Measurements from ENCODE around the gene POLR2E. TPM values are rescaled to one million over a fixed set of nuclear protein-coding genes. Genes with fewer than 3 reads are reported as not detected.
A peak's percentile ranks its signal among the peaks of the same experiment; 100 is the strongest.

POLR2E gene
- total and polyA plus RNA-seq, 9 donors = 69.6 to 149 (median 133) TPM

DNA sequence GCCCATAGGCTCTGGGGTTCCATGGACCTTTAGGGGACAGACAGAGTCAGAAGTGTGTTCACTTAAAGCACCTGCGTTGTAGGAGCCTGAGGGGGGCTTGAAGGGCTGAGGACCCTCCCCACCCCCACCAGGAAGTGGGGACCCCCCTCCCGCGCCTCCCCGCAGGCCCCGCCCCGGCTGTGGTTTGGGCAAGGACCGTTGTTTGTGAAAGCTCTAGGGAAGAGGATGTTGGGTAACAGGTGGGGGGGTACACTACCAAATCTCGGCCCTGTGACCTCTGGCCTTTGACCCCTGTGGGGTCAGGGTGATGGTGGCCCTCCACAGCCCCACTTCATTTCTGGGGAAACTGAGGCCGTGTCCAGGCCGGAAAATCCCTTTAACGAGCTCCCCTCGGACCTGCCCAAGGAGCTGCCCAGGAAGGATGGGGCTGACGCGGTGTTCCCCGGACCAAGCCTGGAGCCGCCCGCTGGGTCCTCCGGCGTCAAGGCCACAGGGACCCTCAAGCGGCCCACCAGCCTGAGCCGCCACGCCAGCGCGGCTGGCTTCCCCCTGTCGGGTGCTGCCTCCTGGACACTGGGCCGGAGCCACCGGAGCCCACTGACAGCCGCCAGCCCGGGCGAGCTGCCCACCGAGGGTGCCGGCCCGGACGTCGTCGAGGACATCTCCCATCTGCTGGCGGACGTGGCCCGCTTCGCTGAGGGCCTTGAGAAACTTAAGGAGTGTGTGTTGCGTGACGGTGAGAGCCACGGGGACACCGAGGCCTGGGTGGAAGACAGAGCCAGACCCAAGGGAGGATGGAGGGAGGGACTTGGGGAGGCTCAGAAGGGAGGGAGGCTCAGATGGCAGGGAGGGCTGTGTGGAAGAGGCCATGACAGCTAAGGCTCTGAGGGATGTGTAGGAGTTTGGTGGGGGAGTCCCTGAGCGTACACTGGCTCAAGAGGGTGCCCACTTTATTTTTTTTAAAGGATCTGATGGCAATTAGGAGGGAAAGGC lies 26.9 kb downstream of the POLR2E start:
- no peaks in the 10 kb centered on the region for H3K36me3 ChIP-seq (ENCODE audit: control insufficient read depth, insufficient read depth, low read length)
- H3K9me3 ChIP-seq (replicated peaks; ENCODE audit: control insufficient read depth, low read depth, low read length) = no peaks in the 10 kb centered on the region
- peaks cover 96% of the 10 kb centered on the region for H3K27me3 ChIP-seq (ENCODE audit: control insufficient read depth, insufficient read depth, low read length)
- peaks cover 43% of the 10 kb centered on the region for H3K4me1 ChIP-seq (ENCODE audit: control insufficient read depth, insufficient read depth, low read length)
- no peak overlapping the region for H3K27ac ChIP-seq (ENCODE audit: low read length)
- 80% methylated on average over 36 of the region's 45 CpGs for WGBS (ENCODE audit: insufficient coverage)
- DNase-seq = no peak
- H3K4me3 ChIP-seq (ENCODE audit: low read length) = peak overlapping the region; percentile 35

DNA sequence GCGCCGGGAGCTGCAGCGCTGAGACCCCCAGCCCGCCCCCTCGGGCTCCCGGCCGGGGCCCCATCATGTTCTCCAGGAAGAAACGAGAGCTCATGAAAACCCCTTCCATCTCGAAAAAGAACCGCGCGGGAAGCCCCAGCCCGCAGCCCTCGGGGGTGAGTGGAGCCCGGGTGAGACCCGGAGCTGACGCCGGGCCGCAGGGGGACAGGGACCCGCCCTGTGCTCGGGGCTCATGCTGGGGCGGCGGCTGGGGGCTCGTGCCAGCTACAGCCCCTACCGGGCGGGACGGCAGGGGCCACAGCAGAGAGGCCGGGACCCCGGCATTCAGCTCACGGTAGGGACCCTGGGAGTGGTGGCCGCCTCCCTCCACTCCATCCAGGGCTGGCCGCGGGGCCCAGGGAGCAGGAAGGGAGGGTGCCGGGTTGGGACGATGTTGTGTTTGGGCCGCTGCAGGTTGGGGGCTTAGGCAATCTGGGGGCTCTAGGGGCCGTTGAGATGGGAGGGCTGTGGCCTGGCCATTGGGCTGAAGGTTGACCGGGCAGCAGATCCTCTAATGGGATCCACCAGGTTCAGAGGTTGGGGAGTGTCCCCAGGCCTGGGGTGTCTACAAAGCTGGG lies 27.7 kb downstream of the POLR2E start:
- Histone ChIP-seq H3K4me1 (ENCODE audit: control insufficient read depth, insufficient read depth, low read length) (peaks cover 43% of the 10 kb centered on the region), H3K36me3 (ENCODE audit: control insufficient read depth, insufficient read depth, low read length) (no peaks in the 10 kb centered on the region), H3K9me3 (replicated peaks; ENCODE audit: control insufficient read depth, low read depth, low read length) (no peaks in the 10 kb centered on the region), H3K27ac (ENCODE audit: low read length) (no peak overlapping the region), H3K27me3 (ENCODE audit: control insufficient read depth, insufficient read depth, low read length) (peaks cover 87% of the 10 kb centered on the region), H3K4me3 (ENCODE audit: low read length) (peak overlapping the region; percentile 35)
- WGBS (ENCODE audit: insufficient coverage) = 3% methylated on average over 29 of the region's 38 CpGs
- DNase-seq = no peak

DNA sequence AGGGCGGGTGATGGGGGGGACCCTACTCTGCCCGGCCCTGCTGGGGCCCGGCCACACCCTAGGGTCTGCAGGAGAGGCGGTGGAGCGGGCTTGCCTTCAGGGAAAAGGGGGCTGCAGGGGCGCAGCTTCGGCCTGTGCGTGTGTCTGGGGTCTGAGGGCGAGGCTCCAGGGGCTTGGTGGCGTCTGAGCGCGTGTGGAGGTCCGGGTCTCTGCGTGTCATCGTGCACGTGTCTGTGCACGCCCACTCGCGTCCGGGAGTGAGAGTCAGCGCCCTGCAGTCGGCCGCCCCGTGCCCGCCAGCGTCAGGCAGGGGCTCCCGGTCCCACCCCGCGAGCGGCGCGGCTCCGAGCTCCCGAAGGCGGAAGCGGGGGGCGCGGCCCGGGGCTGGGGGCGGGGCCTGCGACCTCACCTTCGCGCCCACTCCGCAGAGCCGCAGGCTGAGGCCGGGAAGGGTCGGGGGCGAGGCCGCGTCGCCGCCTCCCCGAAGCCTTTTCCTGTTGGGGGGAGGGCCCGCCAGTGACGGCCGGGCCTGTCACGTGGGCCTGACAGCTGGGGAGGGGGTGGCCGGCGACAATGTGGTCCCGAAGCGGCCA lies 28.3 kb downstream of the POLR2E start, which contains the start of gene ARHGAP45:
TSS of gene ARHGAP45 (plus strand) at position 420 of the 593 bp plus-strand sequence. CDS start 239 bp downstream, outside the sequence.
- Histone ChIP-seq H3K9me3 (replicated peaks; ENCODE audit: control insufficient read depth, low read depth, low read length) (no peaks in the 10 kb centered on the region), H3K27ac (ENCODE audit: low read length) (no peak within 1 kb of the TSS), H3K36me3 (ENCODE audit: control insufficient read depth, insufficient read depth, low read length) (no peaks in the 10 kb centered on the region), H3K27me3 (ENCODE audit: control insufficient read depth, insufficient read depth, low read length) (peaks cover 81% of the 10 kb centered on the region), H3K4me3 (ENCODE audit: low read length) (peak within 1 kb of the TSS; percentile 35), H3K4me1 (ENCODE audit: control insufficient read depth, insufficient read depth, low read length) (peaks cover 42% of the 10 kb centered on the region)
- DNase-seq = peak; percentile 39
- WGBS (ENCODE audit: insufficient coverage) = 3% methylated on average over 59 of the region's 61 CpGs

DNA sequence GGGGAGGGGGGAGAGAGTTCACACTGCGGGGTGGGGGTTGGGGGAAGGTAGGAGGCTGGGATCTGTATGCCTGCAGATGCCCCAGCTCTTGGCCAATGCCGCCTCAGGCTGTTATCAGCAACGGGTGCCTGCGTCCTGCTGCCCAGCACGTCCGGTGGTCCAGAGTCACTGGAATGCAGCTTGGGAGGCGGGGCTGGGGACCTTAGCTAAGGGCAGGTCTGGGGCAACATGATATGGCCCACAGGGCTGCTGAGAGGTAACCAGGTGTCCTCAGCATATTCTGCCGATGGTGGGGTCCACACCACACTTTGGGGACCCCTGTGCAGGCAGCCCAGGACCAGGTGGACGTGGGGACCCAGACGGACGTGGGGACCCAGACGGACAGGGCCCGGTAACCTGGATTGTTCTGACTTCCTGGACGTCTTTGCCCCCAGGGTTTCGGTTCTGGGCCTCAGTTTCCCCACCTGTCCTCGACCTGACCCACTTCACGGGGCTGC lies 28.9 kb downstream of the POLR2E start:
- peaks cover 38% of the 10 kb centered on the region for H3K4me1 ChIP-seq (ENCODE audit: control insufficient read depth, insufficient read depth, low read length)
- 40% methylated on average over 12 of the region's 17 CpGs for WGBS (ENCODE audit: insufficient coverage)
- no peaks in the 10 kb centered on the region for H3K9me3 ChIP-seq (replicated peaks; ENCODE audit: control insufficient read depth, low read depth, low read length)
- peaks cover 77% of the 10 kb centered on the region for H3K27me3 ChIP-seq (ENCODE audit: control insufficient read depth, insufficient read depth, low read length)
- H3K4me3 ChIP-seq (ENCODE audit: low read length) = no peak overlapping the region
- no peaks in the 10 kb centered on the region for H3K36me3 ChIP-seq (ENCODE audit: control insufficient read depth, insufficient read depth, low read length)
- H3K27ac ChIP-seq (ENCODE audit: low read length) = no peak overlapping the region
- no peak for DNase-seq

DNA sequence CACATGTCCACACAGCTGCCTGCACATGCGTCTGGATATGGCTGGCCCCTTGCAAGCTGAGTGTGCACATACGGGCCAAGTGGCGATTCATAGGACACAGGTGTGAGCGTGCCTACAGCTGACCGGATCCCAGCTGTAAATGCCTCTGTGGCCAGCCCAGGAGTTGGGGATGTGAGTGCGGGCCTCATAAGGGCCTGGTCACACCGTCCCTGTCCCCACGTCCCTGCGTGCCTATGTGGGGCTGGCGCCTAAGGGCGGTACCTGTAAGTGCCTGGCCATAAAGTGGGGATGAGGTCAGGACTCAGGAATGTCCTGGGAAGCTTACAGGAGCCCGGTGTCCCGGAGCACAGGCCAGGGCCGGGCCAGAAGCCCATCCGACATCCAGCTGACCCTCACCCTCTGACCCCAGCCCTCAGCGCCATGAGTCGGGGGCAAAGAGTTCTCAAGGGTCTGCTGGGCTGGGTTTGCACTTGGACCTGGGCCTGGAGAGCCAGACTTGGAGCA lies 29.5 kb downstream of the POLR2E start:
- 37% methylated on average over 13 of the region's 17 CpGs for WGBS (ENCODE audit: insufficient coverage)
- Histone ChIP-seq H3K27ac (ENCODE audit: low read length) (no peak overlapping the region), H3K4me1 (ENCODE audit: control insufficient read depth, insufficient read depth, low read length) (peaks cover 34% of the 10 kb centered on the region), H3K9me3 (replicated peaks; ENCODE audit: control insufficient read depth, low read depth, low read length) (no peaks in the 10 kb centered on the region), H3K36me3 (ENCODE audit: control insufficient read depth, insufficient read depth, low read length) (no peaks in the 10 kb centered on the region), H3K4me3 (ENCODE audit: low read length) (no peak overlapping the region), H3K27me3 (ENCODE audit: control insufficient read depth, insufficient read depth, low read length) (peaks cover 72% of the 10 kb centered on the region)
- DNase-seq = peak; percentile 49

DNA sequence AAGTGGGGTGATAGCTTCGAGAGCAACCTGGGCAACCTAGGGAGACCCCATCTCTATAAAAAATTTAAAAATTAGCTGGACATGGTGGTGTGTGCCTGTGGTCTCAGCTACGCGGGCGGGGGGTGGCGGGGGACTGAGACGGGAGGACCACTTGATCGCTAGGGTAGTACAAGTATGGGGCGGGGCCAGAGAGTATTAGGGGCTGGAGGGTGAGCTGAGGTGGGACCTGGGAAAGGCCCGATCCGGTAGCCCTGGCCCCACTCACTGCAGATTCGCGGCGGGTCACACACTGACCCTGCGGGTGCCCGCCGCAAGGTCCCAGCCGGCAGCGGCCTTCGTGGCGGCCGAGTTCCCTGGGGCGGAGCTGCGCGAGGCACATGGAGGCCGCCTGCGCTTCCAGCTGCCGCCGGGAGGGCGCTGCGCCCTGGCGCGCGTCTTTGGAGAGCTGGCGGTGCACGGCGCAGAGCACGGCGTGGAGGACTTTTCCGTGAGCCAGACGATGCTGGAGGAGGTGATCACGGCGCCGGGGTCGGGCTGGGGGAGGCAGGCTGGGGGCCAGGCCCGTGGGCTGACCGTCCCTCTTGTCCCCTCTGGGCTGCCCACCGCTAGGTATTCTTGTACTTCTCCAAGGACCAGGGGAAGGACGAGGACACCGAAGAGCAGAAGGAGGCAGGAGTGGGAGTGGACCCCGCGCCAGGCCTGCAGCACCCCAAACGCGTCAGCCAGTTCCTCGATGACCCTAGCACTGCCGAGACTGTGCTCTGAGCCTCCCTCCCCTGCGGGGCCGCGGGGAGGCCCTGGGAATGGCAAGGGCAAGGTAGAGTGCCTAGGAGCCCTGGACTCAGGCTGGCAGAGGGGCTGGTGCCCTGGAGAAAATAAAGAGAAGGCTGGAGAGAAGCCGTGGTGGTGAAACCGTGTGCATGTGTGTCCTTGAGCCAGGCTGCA lies 30.2 kb downstream of the POLR2E start:
- Histone ChIP-seq H3K4me3 (ENCODE audit: low read length) (no peak overlapping the region), H3K4me1 (ENCODE audit: control insufficient read depth, insufficient read depth, low read length) (peaks cover 33% of the 10 kb centered on the region), H3K27me3 (ENCODE audit: control insufficient read depth, insufficient read depth, low read length) (peaks cover 65% of the 10 kb centered on the region), H3K36me3 (ENCODE audit: control insufficient read depth, insufficient read depth, low read length) (no peaks in the 10 kb centered on the region), H3K27ac (ENCODE audit: low read length) (no peak overlapping the region), H3K9me3 (replicated peaks; ENCODE audit: control insufficient read depth, low read depth, low read length) (peaks cover under 1% of the 10 kb centered on the region)
- peak; percentile 72 for DNase-seq
- 9% methylated on average over 54 of the region's 60 CpGs for WGBS (ENCODE audit: insufficient coverage)

DNA sequence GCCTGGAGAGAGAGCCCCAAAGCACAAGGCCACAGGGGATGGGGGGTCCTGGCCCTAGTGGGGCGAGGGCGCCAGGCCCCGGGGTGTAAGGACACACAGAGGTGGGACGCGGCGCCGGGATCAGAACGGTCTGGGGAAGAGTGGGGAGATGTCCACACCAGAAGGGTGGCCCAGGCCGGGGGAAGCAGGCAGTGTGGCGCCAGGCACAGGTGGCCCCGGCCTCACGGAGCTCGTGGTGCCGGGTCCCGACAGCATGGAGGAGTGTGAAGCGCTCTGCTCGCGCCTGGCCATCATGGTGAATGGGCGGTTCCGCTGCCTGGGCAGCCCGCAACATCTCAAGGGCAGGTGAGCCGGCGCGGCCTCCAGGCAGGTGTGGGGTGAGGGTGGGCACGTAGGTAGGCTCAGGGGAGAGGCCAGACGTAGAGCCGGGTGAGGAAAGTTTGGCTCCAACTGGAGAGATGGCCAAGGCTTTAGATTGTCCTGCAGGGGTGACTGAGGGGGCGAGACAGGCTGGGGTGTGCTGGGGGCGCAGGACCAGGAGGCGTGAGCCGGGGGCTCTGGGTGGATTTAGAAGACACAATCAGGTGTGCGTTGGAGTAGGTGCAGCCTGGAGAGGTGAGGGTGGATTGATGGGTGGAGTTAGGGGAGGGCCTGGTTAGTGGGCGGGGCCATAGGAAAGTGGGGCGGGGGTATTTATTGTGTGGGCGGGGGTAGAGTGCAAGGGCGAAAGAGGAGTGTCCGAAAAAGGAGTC lies 31.1 kb downstream of the POLR2E start:
- no peak overlapping the region for H3K4me3 ChIP-seq (ENCODE audit: low read length)
- H3K27me3 ChIP-seq (ENCODE audit: control insufficient read depth, insufficient read depth, low read length) = peaks cover 56% of the 10 kb centered on the region
- H3K27ac ChIP-seq (ENCODE audit: low read length) = no peak overlapping the region
- H3K4me1 ChIP-seq (ENCODE audit: control insufficient read depth, insufficient read depth, low read length) = peaks cover 29% of the 10 kb centered on the region
- WGBS (ENCODE audit: insufficient coverage) = 84% methylated on average over 33 of the region's 37 CpGs
- H3K36me3 ChIP-seq (ENCODE audit: control insufficient read depth, insufficient read depth, low read length) = no peaks in the 10 kb centered on the region
- peaks cover 3% of the 10 kb centered on the region for H3K9me3 ChIP-seq (replicated peaks; ENCODE audit: control insufficient read depth, low read depth, low read length)
- DNase-seq = no peak

DNA sequence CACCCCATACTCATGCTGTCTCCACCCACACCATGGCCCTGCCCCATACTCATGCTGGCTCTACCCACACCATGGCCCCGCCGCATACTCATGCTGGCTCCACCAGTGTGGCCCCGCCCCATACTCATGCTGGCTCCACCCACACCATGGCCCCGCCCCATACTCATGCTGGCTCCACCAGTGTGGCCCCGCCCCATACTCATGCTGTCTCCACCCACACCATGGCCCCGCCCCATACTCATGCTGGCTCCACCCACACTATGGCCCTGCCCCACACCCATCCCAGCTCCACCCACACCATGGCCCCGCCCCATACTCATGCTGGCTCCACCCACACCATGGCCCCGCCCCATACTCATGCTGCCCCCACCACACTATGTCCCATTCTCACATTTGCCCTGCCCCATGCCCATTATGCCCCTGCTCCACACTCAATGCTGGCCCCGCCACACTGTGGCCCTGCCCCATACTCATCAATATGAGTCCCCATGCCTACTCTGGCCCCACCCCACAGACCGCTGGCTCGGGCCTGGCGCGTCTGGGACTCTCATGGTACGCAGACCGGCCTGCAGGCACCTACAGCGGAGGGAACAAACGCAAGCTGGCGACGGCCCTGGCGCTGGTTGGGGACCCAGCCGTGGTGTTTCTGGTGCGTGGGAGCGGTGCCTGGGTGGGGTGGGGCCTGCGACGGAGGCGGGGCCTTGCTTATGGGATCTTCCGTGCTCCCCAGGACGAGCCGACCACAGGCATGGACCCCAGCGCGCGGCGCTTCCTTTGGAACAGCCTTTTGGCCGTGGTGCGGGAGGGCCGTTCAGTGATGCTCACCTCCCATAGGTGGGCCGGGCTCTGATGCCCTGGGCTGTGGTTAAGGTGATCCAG lies 31.9 kb downstream of the POLR2E start:
- H3K9me3 ChIP-seq (replicated peaks; ENCODE audit: control insufficient read depth, low read depth, low read length) = peaks cover 11% of the 10 kb centered on the region
- WGBS (ENCODE audit: insufficient coverage) = 92% methylated on average over 28 of the region's 37 CpGs
- peaks cover 48% of the 10 kb centered on the region for H3K27me3 ChIP-seq (ENCODE audit: control insufficient read depth, insufficient read depth, low read length)
- H3K36me3 ChIP-seq (ENCODE audit: control insufficient read depth, insufficient read depth, low read length) = peaks cover 7% of the 10 kb centered on the region
- no peak overlapping the region for H3K27ac ChIP-seq (ENCODE audit: low read length)
- H3K4me3 ChIP-seq (ENCODE audit: low read length) = no peak overlapping the region
- H3K4me1 ChIP-seq (ENCODE audit: control insufficient read depth, insufficient read depth, low read length) = peaks cover 29% of the 10 kb centered on the region
- no peak for DNase-seq
